SK-MEL-5 (cell line): Measurements from ENCODE around the gene TBC1D22A. TPM values are rescaled to one million over a fixed set of nuclear protein-coding genes. Genes with fewer than 3 reads are reported as not detected.

Experiments
- DNase-seq: peaks from one replicate; pipeline ENCODE4 v3.0.0-alpha.2; 2016; ENCODE audit warnings: low read depth, low spot score
- in situ Hi-C: cut with HindIII; loops from 2 replicates; pipeline ENCODE4 v1.10.0; 2016; ENCODE audit warnings: low sequenced_read_pairs, high pct_unique_total_duplicates, low pct_unique_long_range_greater_than_20kb
- total RNA-seq: library from RNA; depleted of rRNA; stranded (reverse); fragments of >200 nt; shearing (Covaris generic); gene quantifications from 2 replicates; pipeline ENCODE4 v1.2.3, GENCODE V29; 2014

Gene TBC1D22A
- total RNA-seq, 1 experiment from 2014 or later: 14.4 TPM

DNA sequence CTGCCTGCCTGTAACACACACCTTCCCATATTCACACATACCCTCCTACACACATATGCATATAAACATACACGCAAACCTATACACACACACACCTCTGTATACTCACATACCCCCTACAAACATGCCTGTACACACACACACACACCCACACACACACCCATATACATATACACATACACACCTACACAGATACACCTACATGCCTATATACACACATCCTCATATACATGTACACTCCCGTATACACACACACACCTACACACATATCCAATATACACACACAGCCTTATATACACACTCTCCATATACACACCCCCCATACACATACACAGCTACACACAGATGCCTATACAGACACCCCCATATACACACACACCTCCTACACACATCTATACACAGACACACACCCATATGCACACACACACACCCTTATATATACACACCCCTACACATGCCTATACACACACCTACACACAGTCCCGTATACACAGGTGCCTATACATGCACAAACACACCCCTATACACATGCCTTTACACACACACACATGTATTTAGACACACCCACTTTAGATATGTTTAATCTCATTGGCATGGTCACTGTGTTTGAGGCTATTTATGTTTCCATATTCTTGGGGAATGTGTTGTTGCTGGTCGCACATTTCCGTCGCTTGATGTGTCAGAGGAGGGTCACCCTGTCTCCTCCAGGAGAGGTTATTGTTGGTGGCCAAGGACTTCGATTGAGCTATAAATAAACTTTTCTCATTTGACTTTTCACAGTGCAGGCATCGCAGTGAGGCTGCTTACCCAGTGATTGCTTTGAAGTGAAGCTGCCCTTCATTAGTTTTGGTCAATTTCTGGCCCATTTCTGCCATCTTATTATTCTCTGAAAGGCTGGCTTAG lies 243.3 kb downstream of the TBC1D22A start:
- in situ Hi-C loops: no loop called here
- DNase-seq: no peak

DNA sequence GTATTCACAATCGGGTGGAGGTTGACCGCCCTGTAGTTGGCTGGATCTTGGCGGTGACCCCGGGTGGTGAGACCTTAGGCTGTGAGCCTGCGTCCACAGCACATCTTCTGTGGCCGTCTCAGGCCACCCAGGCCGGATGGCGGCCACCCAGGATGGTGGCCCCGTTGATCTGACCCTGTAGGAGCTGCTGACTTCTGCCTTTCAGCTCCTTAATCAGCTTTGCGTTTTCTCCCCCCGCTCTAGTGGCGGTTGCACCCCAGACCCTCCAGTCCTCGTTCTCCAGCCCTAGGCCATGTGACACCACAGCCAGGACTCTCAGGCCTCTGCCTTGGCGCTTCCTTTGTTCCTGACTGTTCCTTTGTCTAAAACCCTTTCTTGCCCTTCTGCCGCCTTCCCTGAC lies 244.0 kb downstream of the TBC1D22A start:
- DNase-seq: no peak
- in situ Hi-C loops: no loop called here

DNA sequence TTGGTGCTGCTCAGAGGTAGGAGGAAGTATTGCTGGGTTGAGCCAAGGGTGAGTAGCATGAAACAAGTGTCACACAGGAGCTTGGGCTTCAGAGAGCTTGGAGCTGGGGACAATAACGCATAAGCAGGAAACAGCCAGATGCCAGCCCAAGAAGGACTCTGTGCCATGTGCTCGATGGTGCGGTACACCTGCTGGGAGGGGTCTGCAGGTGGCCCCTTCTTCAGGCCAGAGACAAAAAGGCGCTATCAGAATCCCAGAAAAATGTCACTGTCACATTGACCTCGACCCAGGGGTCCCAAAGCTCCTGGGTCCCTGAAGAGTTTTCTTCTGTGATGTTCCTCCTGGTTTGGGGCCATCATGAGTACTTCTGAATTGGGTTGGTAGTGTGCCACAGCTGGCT lies 244.4 kb downstream of the TBC1D22A start:
- no peak for DNase-seq
- in situ Hi-C loops: no loop called here

DNA sequence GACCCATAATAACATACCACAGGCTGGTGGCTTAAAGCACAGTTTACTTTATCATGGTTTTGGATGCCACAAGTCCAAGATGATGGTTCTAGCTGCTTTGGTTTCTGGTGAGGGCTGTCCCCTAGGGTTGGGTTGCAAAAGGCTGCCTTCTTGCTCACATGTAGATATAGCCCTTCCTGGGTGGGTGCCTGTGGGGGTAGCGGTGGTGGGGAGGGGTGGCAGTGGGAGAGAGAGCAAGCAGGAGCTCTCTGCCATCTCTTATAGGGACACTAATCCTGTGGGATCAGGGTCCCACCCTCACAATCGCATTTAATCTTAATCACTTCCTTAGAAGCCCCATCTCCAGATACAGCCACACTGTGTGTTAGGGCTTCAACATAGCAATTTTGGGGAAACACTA lies 245.0 kb downstream of the TBC1D22A start:
- no peak for DNase-seq
- in situ Hi-C loops: no loop called here

DNA sequence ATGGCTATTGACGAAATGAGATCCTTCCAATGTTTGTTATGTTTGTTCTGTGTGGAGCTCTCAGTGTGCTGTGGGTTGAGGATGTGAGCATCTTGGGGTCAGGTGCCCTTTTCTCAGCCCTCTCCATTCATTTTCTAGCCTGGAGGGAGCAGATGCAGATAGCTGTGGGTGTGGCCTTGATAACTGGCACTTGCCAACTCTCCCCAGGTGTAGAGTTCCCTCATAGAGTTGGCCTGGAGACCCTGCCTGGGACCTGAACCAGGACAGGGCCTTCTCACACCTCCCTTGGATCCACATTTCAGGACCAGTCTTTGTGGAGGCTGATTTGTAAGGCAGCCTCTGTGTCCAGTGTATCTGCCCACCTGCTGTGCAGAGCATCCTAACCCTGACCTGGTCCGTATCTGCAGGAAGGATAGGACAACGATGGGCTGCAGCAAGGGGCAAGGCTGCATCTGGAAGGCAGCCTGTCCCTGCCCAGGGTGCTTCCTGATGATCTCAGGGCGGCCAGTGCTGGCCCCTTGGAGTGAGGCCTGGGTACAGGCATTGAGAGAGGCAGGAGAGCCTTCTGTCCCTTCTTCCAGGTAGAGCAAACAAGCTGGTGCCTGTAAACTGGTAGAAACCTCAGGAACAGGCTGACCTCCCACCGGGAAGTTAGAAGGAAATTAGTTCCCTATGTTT lies 245.9 kb downstream of the TBC1D22A start:
- no peak for DNase-seq
- in situ Hi-C loops: no loop called here

DNA sequence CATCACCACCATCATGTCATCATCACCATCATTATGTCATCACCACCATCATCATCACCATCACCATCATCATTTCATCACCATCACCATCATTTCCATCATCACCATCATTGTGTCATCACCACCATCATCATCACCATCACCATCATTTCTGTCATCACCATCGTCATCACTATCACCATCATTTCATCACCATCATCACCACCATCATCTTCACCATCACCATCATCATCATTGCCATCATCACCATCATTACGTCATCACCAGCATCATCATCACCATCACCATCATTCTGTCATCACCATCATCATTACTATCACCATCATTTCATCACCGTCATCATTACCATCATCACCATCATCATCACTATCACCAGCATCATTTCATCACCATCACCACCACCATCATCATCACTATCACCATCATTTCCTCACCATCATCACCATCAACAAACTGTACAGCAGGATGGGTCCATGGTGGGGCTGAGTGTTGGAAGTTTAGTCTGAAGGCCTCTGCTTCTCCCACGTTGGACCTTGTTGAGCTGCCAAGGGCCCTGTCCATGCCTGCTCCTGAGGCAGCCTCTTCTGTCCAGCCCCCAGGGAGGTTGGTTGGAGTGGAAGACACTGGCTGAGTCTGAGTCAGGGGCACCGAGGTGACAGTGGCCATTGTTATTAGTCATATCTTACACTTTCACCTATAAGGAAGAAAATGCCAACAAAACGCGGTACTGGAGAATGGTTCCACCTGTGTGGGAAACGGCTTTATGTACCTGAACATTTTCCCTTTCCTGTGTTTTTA lies 247.1 kb downstream of the TBC1D22A start:
- DNase-seq: no peak
- in situ Hi-C loops: no loop called here

DNA sequence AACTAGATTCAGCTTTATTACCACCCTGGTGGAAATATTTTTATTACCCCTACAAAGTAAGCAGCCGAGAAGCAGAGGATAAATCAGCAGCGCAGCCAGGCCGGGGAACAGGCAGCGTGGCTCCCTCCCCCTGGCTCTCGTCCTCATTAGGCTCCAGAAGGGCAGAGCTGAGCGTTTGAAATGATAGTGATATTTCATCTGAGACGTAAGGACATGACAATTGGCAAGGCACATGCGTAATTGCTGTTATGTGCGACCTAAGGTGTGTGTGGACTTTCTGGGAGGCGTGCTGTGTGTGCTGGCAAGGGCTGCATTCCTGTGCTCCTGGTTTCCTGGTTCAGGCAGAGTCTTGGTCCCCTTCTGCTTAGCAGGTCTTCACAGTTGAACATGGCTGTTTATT lies 247.8 kb downstream of the TBC1D22A start:
- DNase-seq: no peak
- in situ Hi-C loops: no loop called here

DNA sequence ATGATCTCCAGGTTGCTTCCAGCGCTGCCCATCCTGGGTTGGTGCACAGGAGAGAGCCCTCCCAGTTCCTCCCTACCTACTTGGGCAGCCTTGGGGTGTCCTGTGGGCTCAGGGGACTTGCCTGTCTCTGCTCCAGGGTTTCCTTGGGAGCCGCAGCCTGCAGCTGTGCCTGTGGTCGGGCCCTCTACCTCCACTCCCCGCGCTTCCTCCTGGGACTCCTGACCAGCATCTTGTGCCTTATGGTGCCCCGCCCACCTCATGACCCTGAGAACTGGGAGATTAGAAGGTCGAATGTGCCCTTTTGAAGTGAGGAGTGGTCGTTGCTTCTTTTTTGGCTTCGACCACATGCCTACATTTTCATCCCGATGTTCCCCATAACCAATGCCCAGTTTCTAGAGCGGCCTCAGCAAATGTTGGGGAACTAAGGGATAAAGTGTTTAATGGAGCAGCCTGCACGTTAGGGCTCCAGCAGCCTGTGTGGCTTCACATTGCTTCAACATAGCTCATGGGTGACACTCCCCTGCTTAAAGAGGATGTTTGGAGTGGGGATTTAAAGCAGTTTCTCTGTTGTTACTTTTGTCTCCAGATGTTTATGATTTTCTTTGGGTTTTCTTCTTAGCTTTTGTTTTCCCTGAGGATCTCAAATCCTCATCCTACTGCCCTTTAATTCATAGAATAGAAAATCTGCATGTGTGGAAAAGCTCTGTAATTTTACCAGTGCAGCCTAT lies 248.8 kb downstream of the TBC1D22A start:
- no peak for DNase-seq
- in situ Hi-C loops: no loop called here

DNA sequence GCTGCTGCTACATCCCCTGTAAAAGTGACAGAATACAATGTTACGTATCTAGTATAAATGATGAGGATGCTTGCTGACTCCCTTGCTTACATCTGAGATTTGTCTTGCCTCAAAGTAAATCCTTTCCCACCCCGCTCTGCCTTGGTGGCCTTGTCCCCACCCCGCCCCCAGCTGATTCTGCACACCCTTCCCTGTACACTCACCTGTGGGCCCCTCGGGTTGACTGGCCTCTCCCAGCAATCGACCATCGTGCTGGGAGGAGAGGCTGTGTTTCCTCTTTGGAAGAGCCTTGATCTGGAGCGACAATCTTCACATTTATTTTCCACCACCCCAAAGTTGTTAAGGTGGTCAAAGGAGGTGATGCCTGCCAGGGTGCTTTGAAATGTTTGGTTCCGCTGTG lies 249.4 kb downstream of the TBC1D22A start:
- no peak for DNase-seq
- in situ Hi-C loops: no loop called here

DNA sequence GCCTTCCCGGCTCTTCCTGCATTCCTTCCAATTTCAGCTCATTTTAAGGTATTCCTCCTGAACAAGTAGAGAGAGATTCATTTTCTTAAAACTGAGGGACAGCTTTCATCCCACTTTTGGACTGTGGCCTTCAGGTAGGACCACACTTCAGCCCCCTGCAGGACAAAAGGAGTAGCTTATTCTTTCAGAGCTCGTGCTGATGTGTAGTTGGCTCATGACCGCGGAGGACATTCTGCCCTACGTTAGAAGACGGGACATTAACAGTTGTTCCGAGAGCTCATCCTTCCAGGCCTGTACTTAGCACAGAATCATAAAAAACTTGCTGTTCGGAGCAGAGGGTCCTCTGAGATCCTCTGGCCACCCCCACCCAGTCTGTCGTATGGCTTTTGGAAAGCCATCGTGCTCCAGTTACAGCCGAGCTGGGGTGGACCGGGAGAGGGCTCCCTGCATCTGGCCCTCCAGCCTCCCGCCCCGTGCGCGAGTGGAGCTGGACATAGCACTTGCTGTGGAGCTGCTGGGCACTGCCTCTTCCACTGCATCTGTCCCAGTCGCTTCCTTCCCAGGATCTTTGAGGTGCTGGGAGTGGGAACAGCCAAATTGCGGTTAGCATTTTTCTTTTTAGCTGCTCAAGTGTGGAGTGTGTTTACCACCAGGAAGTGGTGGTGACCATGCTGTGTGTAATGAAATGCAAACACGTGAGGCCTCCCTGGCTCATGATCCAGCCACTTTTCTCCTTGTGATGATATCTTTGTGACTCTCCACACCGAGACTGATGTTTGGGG lies 250.3 kb downstream of the TBC1D22A start:
- in situ Hi-C loops: no loop called here
- no peak for DNase-seq

DNA sequence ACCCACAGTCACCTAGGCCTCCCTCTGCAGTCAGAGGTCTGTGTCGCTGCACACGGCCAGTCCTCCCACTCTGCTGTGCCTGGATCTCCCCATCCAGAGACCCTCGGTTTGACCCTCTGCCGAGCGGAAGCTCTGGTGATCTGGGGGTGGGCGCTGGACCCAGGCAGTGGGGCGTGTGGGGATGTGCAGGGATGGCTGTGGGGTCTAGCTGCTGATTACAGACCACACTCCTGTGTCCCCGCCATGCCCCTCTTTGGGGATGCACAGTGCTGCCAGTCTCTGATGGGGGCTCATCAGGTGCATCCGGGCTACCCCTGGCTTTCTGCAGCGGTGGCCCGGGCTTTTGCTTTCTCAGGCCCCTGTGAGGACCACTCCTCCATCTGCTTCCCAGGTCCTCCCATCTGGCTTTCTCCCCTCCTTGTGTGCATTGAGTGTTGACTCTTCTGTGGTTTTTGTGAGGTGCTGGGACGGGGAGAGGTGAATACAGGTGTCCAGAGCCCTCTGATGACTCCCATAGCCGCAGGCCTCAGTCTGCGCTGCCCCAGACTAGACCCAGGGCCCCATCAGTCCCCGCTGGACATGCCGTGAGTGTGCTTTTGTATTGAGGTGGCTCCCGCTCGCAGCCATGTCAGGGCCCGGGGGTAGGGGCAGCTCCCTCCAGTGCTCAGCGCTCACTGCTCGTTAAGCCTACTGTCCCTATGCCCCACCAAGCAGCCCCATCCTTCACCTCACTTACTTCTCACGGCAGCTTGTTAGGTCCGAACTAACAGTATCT lies 251.6 kb downstream of the TBC1D22A start:
- no peak for DNase-seq
- in situ Hi-C loops: no loop called here

DNA sequence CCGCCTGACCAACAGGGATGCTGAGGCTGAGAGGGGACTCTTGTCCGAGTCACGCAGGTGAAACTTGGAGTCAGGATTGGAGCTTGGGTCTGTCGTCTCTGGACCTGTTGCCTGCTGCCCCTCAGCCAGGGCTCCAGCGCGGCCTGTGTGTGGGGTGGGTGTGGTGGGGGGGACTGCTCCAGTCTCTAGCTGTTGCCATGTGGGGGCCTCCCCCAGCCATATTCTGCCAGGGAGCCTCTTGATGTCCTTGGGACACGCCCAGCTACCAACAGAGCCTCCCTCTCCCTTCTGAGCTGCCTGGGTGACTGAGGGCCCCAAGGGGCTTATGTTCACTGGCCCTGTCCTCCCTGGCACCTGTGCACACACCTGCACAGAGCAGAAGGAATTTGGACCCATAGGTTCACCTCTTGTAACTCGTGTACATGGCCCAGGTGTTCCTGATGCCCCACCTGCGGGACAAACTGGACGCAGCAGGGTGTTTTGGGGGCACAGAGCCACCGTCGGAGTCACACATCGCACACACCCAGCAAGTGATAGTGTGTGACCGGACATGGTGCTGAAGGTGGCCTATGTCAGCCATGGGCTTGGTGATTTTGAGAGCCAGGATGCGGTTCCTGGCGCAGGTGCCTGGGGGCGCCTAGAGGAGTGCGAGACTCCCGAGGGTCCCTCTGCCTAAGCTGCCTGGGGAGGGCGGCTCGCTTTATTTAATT lies 252.3 kb downstream of the TBC1D22A start:
- DNase-seq: no peak
- in situ Hi-C loops: no loop called here

DNA sequence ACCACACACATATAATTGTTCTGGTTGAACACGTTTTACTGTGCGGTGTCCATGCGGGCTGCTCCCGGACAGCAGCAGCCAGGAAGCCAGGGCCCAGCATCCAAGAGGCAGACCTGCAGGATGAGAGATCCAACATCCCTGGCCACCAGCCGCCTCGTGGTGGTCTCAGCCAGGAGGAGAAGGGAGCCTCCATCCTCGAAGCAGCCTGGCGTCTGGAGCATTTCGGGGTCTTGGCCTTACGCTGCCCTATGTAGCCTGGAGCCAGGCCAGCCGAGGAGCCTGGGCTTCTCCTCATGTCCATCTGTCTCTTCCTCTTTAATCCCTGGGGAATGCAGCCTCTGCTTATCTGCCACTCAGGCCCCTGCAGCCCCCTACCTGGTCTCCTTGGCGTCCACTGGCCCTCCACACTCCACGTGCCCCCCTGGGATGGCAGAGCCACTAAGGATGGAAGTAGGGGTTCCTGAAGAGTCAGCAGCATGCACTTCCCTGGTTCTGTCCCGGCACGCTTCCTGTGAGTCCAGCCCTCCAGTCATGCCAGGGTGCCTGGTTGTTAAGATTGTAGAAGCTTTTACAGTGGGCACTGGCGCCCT lies 253.2 kb downstream of the TBC1D22A start:
- in situ Hi-C loops: no loop called here
- DNase-seq: no peak

DNA sequence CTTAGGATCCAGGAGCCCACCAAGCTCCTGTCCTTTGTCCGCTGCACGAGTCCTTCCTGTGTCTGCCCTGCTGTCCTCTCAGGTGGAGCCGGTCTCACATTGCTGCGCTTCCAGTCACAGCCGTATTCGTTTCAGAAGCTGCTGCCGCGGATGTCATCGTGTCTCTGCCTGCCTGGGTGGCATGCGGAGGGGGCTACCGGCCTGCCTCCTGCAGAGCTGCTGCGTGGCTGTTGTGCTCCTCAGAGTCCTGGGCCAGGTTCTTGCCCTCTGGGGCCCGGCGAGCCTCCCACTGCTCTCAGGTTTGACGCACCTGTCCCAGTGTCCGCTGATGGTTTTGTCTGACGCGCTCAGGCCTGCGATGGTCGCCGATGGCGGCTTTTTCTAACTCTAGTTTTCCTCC lies 254.2 kb downstream of the TBC1D22A start:
- in situ Hi-C loops: no loop called here
- DNase-seq: no peak

DNA sequence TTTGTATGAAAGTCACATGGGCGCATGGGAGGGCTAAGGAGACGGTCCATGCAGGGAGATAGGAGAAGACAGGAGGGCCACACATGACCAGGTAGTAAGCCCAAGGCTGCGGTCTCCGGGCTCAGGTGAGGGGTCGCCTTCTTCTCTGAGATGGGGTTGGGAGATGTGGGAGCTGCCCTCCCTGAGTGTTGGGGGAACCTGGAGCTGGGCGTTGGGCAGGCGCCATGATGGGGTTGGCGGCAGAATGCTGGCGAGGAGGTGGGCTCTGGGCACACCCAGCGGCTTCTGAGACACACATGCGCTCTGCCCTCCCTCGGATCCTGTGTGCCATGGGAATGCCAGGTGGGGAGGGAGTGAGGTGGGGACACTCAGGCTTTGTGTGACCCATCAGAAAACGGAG lies 254.8 kb downstream of the TBC1D22A start:
- no peak for DNase-seq
- in situ Hi-C loops: no loop called here
